WTC11 (cell line): ENCODE results near the gene RAB23. TPM values are rescaled to one million over a fixed set of nuclear protein-coding genes. Genes with fewer than 3 reads are reported as not detected.

Experiments
- ATAC-seq: fragments of 200-7000 bp; cut with Tn5 transposase; 2 replicates; pipeline ENCODE4 v1.10.0; 2021; ENCODE audit warnings: mild to moderate bottlenecking, moderate library complexity
- CTCF ChIA-PET: fragments of 300-600 bp; sonication (Branson Sonifier 250); formaldehyde crosslinking; loops from one replicate; lab custom pipeline; 2021; ENCODE audit warnings: antibody characterized with exemption; lab: Charles Lee
- POLR2A ChIA-PET: fragments of 350-600 bp; sonication (Branson Sonifier 250); formaldehyde crosslinking; loops from one replicate; lab custom pipeline; 2021; ENCODE audit warnings: antibody characterized with exemption; lab: Charles Lee
- DNase-seq: peaks from one replicate; pipeline ENCODE4 v3.0.0; 2021; ENCODE audit warnings: low spot score
- H3K27ac Mint-ChIP-seq: 2 replicates; pipeline ENCODE4 v1.8.0; 2021; ENCODE audit warnings: mixed read lengths
- H3K27me3 Mint-ChIP-seq: 2 replicates; pipeline ENCODE4 v1.8.0; 2021; ENCODE audit warnings: low read depth, mild to moderate bottlenecking, moderate library complexity, mixed read lengths
- H3K36me3 Mint-ChIP-seq: 2 replicates; pipeline ENCODE4 v1.8.0; 2021; ENCODE audit warnings: mixed read lengths
- H3K4me1 Mint-ChIP-seq: 2 replicates; pipeline ENCODE4 v1.8.0; 2022; ENCODE audit warnings: mixed read lengths
- H3K4me3 Mint-ChIP-seq: 2 replicates; pipeline ENCODE4 v1.8.0; 2021; ENCODE audit warnings: mild to moderate bottlenecking, moderate library complexity, mixed read lengths
- H3K9me3 Mint-ChIP-seq: 2 replicates; pipeline ENCODE4 v1.8.0; 2021; ENCODE audit warnings: mixed read lengths
- ATF1 ChIP-seq: sonication (generic); formaldehyde crosslinking; IDR thresholded peaks from 2 replicates; pipeline ENCODE4 v1.8.1; 2023; ENCODE audit warnings: mild to moderate bottlenecking, moderate library complexity, missing genetic modification reagents
- ETV6 ChIP-seq: sonication (generic); formaldehyde crosslinking; IDR thresholded peaks from 2 replicates; pipeline ENCODE4 v1.8.1; 2022; ENCODE audit warnings: mild to moderate bottlenecking, missing genetic modification reagents
- GABPB1 ChIP-seq: sonication (generic); formaldehyde crosslinking; IDR thresholded peaks from 2 replicates; pipeline ENCODE4 v1.8.1; 2023; ENCODE audit warnings: mild to moderate bottlenecking, missing genetic modification reagents
- KAT7 ChIP-seq: sonication (generic); formaldehyde crosslinking; IDR thresholded peaks from 2 replicates; pipeline ENCODE4 v1.8.1; 2023; ENCODE audit warnings: missing genetic modification reagents, mild to moderate bottlenecking, borderline replicate concordance
- PREB ChIP-seq: sonication (generic); formaldehyde crosslinking; IDR thresholded peaks from 2 replicates; pipeline ENCODE4 v1.8.1; 2022; ENCODE audit warnings: mild to moderate bottlenecking, missing genetic modification reagents, moderate library complexity, borderline replicate concordance
- USF1 ChIP-seq: sonication (generic); formaldehyde crosslinking; IDR thresholded peaks from 2 replicates; pipeline ENCODE4 v1.8.0; 2022; ENCODE audit warnings: mild to moderate bottlenecking, missing genetic modification reagents
- ZNF281 ChIP-seq: sonication (generic); formaldehyde crosslinking; IDR thresholded peaks from 2 replicates; pipeline ENCODE4 v1.8.0; 2023; ENCODE audit warnings: mild to moderate bottlenecking, missing genetic modification reagents
- total RNA-seq: library from RNA; stranded (reverse); gene quantifications from 3 replicates; pipeline ENCODE4 v1.2.3, GENCODE V29; 2021
- TF ChIP-seq, protein P1 (sequence below): fragments of 250-450 bp; sonication (Bioruptor Pico); IDR thresholded peaks from 2 replicates; pipeline ENCODE4 v1.9.0; 2021; ENCODE audit warnings: mild to moderate bottlenecking
- TF ChIP-seq, protein P2 (sequence below): sonication (generic); formaldehyde crosslinking; IDR thresholded peaks from 2 replicates; pipeline ENCODE4 v1.8.0; 2023; ENCODE audit warnings: missing genetic modification reagents, mild to moderate bottlenecking, borderline replicate concordance

Gene RAB23
- total RNA-seq, 1 experiment from 2014 or later = 11.3 TPM

- TF ChIP-seq ZNF281 (CRISPR knock-in tag) = no peak
- no peak for TF ChIP-seq ATF1 (CRISPR knock-in tag)
Measured at GRCh38 chr6:57138026-57138425, 84.1 kb downstream of the RAB23 start (continued).

DNA sequence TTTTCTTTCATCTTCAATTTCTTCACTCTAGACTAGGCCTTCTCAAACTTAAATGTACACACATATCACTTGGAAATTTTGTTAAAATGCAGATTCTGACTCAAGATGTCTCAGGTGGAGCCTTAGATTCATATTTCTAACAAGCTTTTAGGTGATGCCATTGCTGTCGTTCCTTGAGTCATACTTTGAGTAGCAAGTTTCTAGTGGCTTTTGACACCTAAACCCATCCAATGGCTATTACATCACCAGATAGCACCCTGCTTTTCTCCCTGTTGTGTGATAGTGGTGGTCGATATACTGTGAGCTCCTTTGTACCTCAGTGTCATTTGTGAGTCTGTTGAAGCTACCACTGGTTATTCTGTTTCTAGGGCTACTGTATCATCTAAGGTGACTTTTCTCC, 84.8 kb downstream of the RAB23 start:
- no peak for ATAC-seq
- ChIA-PET POLR2A (no interaction called here), CTCF (no interaction called here)
- Mint-ChIP-seq H3K27ac (no peak overlapping the region), H3K27me3 (no peaks in the 10 kb centered on the region), H3K36me3 (peaks cover 25% of the 10 kb centered on the region), H3K9me3 (no peaks in the 10 kb centered on the region), H3K4me3 (no peak overlapping the region), H3K4me1 (no peaks in the 10 kb centered on the region)
- DNase-seq = no peak
- TF ChIP-seq USF1 (CRISPR knock-in tag) (no peak), KAT7 (no peak), PREB (CRISPR knock-in tag) (no peak), GABPB1 (CRISPR knock-in tag) (no peak), ETV6 (no peak)
- TF ChIP-seq, protein P1, sequence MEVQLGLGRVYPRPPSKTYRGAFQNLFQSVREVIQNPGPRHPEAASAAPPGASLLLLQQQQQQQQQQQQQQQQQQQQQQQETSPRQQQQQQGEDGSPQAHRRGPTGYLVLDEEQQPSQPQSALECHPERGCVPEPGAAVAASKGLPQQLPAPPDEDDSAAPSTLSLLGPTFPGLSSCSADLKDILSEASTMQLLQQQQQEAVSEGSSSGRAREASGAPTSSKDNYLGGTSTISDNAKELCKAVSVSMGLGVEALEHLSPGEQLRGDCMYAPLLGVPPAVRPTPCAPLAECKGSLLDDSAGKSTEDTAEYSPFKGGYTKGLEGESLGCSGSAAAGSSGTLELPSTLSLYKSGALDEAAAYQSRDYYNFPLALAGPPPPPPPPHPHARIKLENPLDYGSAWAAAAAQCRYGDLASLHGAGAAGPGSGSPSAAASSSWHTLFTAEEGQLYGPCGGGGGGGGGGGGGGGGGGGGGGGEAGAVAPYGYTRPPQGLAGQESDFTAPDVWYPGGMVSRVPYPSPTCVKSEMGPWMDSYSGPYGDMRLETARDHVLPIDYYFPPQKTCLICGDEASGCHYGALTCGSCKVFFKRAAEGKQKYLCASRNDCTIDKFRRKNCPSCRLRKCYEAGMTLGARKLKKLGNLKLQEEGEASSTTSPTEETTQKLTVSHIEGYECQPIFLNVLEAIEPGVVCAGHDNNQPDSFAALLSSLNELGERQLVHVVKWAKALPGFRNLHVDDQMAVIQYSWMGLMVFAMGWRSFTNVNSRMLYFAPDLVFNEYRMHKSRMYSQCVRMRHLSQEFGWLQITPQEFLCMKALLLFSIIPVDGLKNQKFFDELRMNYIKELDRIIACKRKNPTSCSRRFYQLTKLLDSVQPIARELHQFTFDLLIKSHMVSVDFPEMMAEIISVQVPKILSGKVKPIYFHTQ (CRISPR knock-in tag) = no peak
- TF ChIP-seq, protein P2, sequence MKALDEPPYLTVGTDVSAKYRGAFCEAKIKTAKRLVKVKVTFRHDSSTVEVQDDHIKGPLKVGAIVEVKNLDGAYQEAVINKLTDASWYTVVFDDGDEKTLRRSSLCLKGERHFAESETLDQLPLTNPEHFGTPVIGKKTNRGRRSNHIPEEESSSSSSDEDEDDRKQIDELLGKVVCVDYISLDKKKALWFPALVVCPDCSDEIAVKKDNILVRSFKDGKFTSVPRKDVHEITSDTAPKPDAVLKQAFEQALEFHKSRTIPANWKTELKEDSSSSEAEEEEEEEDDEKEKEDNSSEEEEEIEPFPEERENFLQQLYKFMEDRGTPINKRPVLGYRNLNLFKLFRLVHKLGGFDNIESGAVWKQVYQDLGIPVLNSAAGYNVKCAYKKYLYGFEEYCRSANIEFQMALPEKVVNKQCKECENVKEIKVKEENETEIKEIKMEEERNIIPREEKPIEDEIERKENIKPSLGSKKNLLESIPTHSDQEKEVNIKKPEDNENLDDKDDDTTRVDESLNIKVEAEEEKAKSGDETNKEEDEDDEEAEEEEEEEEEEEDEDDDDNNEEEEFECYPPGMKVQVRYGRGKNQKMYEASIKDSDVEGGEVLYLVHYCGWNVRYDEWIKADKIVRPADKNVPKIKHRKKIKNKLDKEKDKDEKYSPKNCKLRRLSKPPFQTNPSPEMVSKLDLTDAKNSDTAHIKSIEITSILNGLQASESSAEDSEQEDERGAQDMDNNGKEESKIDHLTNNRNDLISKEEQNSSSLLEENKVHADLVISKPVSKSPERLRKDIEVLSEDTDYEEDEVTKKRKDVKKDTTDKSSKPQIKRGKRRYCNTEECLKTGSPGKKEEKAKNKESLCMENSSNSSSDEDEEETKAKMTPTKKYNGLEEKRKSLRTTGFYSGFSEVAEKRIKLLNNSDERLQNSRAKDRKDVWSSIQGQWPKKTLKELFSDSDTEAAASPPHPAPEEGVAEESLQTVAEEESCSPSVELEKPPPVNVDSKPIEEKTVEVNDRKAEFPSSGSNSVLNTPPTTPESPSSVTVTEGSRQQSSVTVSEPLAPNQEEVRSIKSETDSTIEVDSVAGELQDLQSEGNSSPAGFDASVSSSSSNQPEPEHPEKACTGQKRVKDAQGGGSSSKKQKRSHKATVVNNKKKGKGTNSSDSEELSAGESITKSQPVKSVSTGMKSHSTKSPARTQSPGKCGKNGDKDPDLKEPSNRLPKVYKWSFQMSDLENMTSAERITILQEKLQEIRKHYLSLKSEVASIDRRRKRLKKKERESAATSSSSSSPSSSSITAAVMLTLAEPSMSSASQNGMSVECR (CRISPR knock-in tag) = no peak

Other genes starting within 250 kb of the RAB23 start
- gene KIAA1586, start 175.6 kb downstream of the RAB23 start, total RNA-seq = 17.2 to 20.6 TPM (median 17.6 TPM) in 3 replicates
- gene ZNF451, start 132.1 kb downstream of the RAB23 start, total RNA-seq = 44.4 to 55.4 TPM (median 45.6 TPM) in 3 replicates
- 7.5 to 8.0 TPM (median 8.0 TPM) in 3 replicates for gene BAG2, start 50.0 kb downstream of the RAB23 start, total RNA-seq
- gene PRIM2, start 95.3 kb upstream of the RAB23 start, total RNA-seq = 38.2 to 42.2 TPM (median 40.9 TPM) in 3 replicates